ENCODE results near the gene SUPT3H.
A peak's percentile ranks its signal among the peaks of the same experiment; 100 is the strongest.
"Not testable (repeated sequence)": the region's sequence is repeated elsewhere in the genome, so short reads cannot be mapped to it uniquely, and the experiment has no call there.

SUPT3H gene

GRCh38 chr6:45044510-45045252 lies 333.1 kb downstream of the SUPT3H start:
- no peak for DNase-seq

GRCh38 chr6:45044086-45044485 lies 333.6 kb downstream of the SUPT3H start:
- no peak for DNase-seq

GRCh38 chr6:45042673-45043072 lies 335.1 kb downstream of the SUPT3H start:
- not testable (repeated sequence) for DNase-seq

- DNase-seq: no peak
Observed at GRCh38 chr6:45038226-45038625, 339.5 kb downstream of the SUPT3H start.

GRCh38 chr6:45036103-45036502 lies 341.6 kb downstream of the SUPT3H start:
- DNase-seq: no peak

- no peak for DNase-seq
Observed at GRCh38 chr6:45032426-45032825, 345.3 kb downstream of the SUPT3H start.

GRCh38 chr6:45031601-45032000 lies 346.1 kb downstream of the SUPT3H start:
- peak; percentile 3 for DNase-seq

- DNase-seq: no peak
Observed at GRCh38 chr6:45027126-45027525, 350.6 kb downstream of the SUPT3H start.

GRCh38 chr6:45026003-45026516 lies 351.7 kb downstream of the SUPT3H start:
- DNase-seq: no peak

- no peak for DNase-seq
Observed at GRCh38 chr6:45024610-45025009, 353.1 kb downstream of the SUPT3H start.

GRCh38 chr6:45021676-45022075 lies 356.1 kb downstream of the SUPT3H start:
- peak; percentile 70 for DNase-seq

- no peak for DNase-seq
Observed at GRCh38 chr6:45012687-45013086, 365.0 kb downstream of the SUPT3H start.

GRCh38 chr6:45009576-45009975 lies 368.2 kb downstream of the SUPT3H start:
- no peak for DNase-seq

- no peak for DNase-seq
Observed at GRCh38 chr6:45006893-45007292, 370.8 kb downstream of the SUPT3H start.

- DNase-seq: no peak
Observed at GRCh38 chr6:45003961-45004360, 373.8 kb downstream of the SUPT3H start.

- no peak for DNase-seq
Observed at GRCh38 chr6:45003387-45003786, 374.3 kb downstream of the SUPT3H start.

- peak; percentile 35 for DNase-seq
Observed at GRCh38 chr6:45002390-45003105, 375.2 kb downstream of the SUPT3H start.

GRCh38 chr6:45001663-45002062 lies 376.1 kb downstream of the SUPT3H start:
- DNase-seq: peak; percentile 61

GRCh38 chr6:45000833-45001232 lies 376.9 kb downstream of the SUPT3H start:
- DNase-seq: no peak

GRCh38 chr6:44999066-44999465 lies 378.7 kb downstream of the SUPT3H start:
- DNase-seq: no peak

- DNase-seq: no peak
Observed at GRCh38 chr6:44995486-44996132, 382.1 kb downstream of the SUPT3H start.

- DNase-seq: no peak
Observed at GRCh38 chr6:44989391-44989790, 388.3 kb downstream of the SUPT3H start.

GRCh38 chr6:44985006-44985405 lies 392.7 kb downstream of the SUPT3H start:
- no peak for DNase-seq

Data from CD4-positive, alpha-beta T cell treated with Interleukin-4 for 4 hours (primary cell).